Liver (tissue), 9 donors: Measurements from ENCODE around the gene ASB5. TPM values are rescaled to one million over a fixed set of nuclear protein-coding genes. Genes with fewer than 3 reads are reported as not detected.
"Not testable (repeated sequence)": the region's sequence is repeated elsewhere in the genome, so short reads cannot be mapped to it uniquely, and the experiment has no call there.

Source experiments
- DNase-seq: peaks from one replicate; pipeline ENCODE4 v3.0.0-alpha.2; 2017; ENCODE audit warnings: low spot score
- H3K27ac ChIP-seq, 2 donors: one replicate each; pipeline ENCODE4 v1.7.0; 2013; ENCODE audit warnings: inconsistent platforms in 2 of 2, low read length in 2 of 2, control low read depth in 1 of 2, low read depth in 1 of 2, mild to moderate bottlenecking in 1 of 2
- H3K27me3 ChIP-seq, 4 donors: one replicate each; pipeline versions ENCODE4 v1.6.1 to v1.7.0; 2013; ENCODE audit warnings: low read length in 3 of 4, inconsistent platforms in 1 of 4, mild to moderate bottlenecking in 1 of 4, moderate library complexity in 1 of 4; ENCODE audit not compliant: control insufficient read depth in 4 of 4, insufficient read depth in 4 of 4
- H3K36me3 ChIP-seq, 4 donors: one replicate each; pipeline versions ENCODE4 v1.6.1 to v1.7.0; 2013; ENCODE audit warnings: low read length in 3 of 4, mild to moderate bottlenecking in 3 of 4, low read depth in 1 of 4, moderate library complexity in 1 of 4; ENCODE audit not compliant: control insufficient read depth in 4 of 4, insufficient read depth in 3 of 4
- H3K4me1 ChIP-seq, 4 donors: one replicate each; pipeline versions ENCODE4 v1.6.1 to v1.7.0; 2013; ENCODE audit warnings: low read length in 3 of 4, mild to moderate bottlenecking in 3 of 4, moderate library complexity in 1 of 4; ENCODE audit not compliant: control insufficient read depth in 4 of 4, insufficient read depth in 4 of 4
- H3K4me3 ChIP-seq, 3 donors: one replicate each; pipeline versions ENCODE4 v1.6.1 to v1.7.0; 2013; ENCODE audit warnings: low read length in 3 of 3, control low read depth in 1 of 3, low read depth in 1 of 3, mild to moderate bottlenecking in 1 of 3
- H3K9ac ChIP-seq, 2 donors: one replicate each; pipeline ENCODE4 v1.7.0; 2013; ENCODE audit warnings: low read length in 2 of 2, mild to moderate bottlenecking in 2 of 2, moderate library complexity in 2 of 2, control low read depth in 1 of 2, low read depth in 1 of 2
- H3K9me3 ChIP-seq, 4 donors: one replicate each; pipeline versions ENCODE4 v1.6.1 to v1.7.0; 2013; ENCODE audit warnings: low read length in 3 of 4; ENCODE audit not compliant: control insufficient read depth in 4 of 4
- ATF3 ChIP-seq: IDR thresholded peaks from 2 replicates; pipeline ENCODE4 v1.6.1; 2016; ENCODE audit warnings: antibody characterized with exemption
- CTCF ChIP-seq: fragments of 150-350 bp; IDR thresholded peaks from 2 replicates; pipeline ENCODE4 v1.5.1; 2017; ENCODE audit warnings: improper control_type of control experiment, low read depth, low read length; ENCODE audit not compliant: missing input control
- FOXA1 ChIP-seq: IDR thresholded peaks from 2 replicates; pipeline ENCODE4 v1.6.1; 2016; ENCODE audit warnings: antibody characterized with exemption
- FOXA2 ChIP-seq: IDR thresholded peaks from 2 replicates; pipeline ENCODE4 v1.6.1; 2016; ENCODE audit warnings: antibody characterized with exemption
- GABPA ChIP-seq, 2 donors: IDR thresholded peaks in 1 of 2; conservative IDR thresholded peaks in 1 of 2; 2 replicates each; pipeline ENCODE4 v1.6.1; 2016; ENCODE audit warnings: antibody characterized with exemption in 2 of 2, mild to moderate bottlenecking in 1 of 2, moderate library complexity in 1 of 2
- HNF4A ChIP-seq, 2 donors: conservative IDR thresholded peaks; 2 replicates each; pipeline ENCODE4 v1.6.1; 2016; ENCODE audit warnings: antibody characterized with exemption in 2 of 2, mild to moderate bottlenecking in 2 of 2
- HNF4G ChIP-seq: IDR thresholded peaks from 2 replicates; pipeline ENCODE4 v1.6.1; 2016; ENCODE audit warnings: antibody characterized with exemption
- MAX ChIP-seq: IDR thresholded peaks from 2 replicates; pipeline ENCODE4 v1.6.1; 2016; ENCODE audit warnings: antibody characterized with exemption
- NR2F2 ChIP-seq: IDR thresholded peaks from 2 replicates; pipeline ENCODE4 v1.6.1; 2016; ENCODE audit warnings: antibody characterized with exemption
- RAD21 ChIP-seq, 2 donors: IDR thresholded peaks; 2 replicates each; pipeline ENCODE4 v1.6.1; 2016; ENCODE audit warnings: antibody characterized with exemption in 2 of 2, mild to moderate bottlenecking in 2 of 2
- REST ChIP-seq: IDR thresholded peaks from 2 replicates; pipeline ENCODE4 v1.6.1; 2016; ENCODE audit warnings: antibody characterized with exemption, mild to moderate bottlenecking
- RXRA ChIP-seq, 2 donors: IDR thresholded peaks; 2 replicates each; pipeline ENCODE4 v1.6.1; 2017 to 2018; ENCODE audit warnings: antibody characterized with exemption in 2 of 2, mild to moderate bottlenecking in 1 of 2
- SP1 ChIP-seq: IDR thresholded peaks from 2 replicates; pipeline ENCODE4 v1.6.1; 2018; ENCODE audit warnings: antibody characterized with exemption, mild to moderate bottlenecking
- ZBTB33 ChIP-seq: IDR thresholded peaks from 2 replicates; pipeline ENCODE4 v1.6.1; 2016; ENCODE audit warnings: antibody characterized with exemption
- WGBS: extraction: QIAGEN DNeasy Blood & Tissue Kit; methylation state at CpG from one replicate; pipeline ENCODE4 v1.1.7; 2013; 5-methylcytosine and 5-hydroxymethylcytosine counted together
- polyA plus RNA-seq, 2 donors: library from polyadenylated mRNA; stranded (reverse) in 1 of 2; unstranded in 1 of 2; fragments of 200-250 nt in 1 of 2; fragments of >200 nt in 1 of 2; fragmentation: Nextera tagmentation in 1 of 2; extraction: Ambion mirVana in 1 of 2; gene quantifications; one replicate each; pipeline versions ENCODE4 v1.2.1 to v1.2.3, GENCODE V29; 2013 to 2015
- total RNA-seq, 2 donors: library from RNA; depleted of rRNA; stranded (reverse); fragments of >200 nt; gene quantifications; one replicate each; pipeline ENCODE4 v1.2.3, GENCODE V29; 2014
- donor health status: healthy.
- donor health status: healthy.
- donor health status: healthy.
- donor health status: healthy.
- donor health status: healthy.

ASB5 gene
- total and polyA plus RNA-seq, 4 donors = 0.05 TPM; not detected in 3

- TF ChIP-seq CTCF = no peak
- no peak for TF ChIP-seq GABPA (IDR thresholded peaks at IDR 0.05 in 1 of 2, conservative IDR thresholded peaks at IDR 0.05 in 1 of 2)
- no peak for TF ChIP-seq ZBTB33
- no peak for TF ChIP-seq RAD21 (IDR thresholded peaks at IDR 0.05)
- no peak for TF ChIP-seq NR2F2
These were observed 29.6 kb upstream of the ASB5 start (continued) for GRCh38 chr4:176298664-176299063.

GRCh38 chr4:176295907-176296306 lies 26.9 kb upstream of the ASB5 start:
- not testable (repeated sequence) for DNase-seq, H3K4me3 ChIP-seq, H3K9me3 ChIP-seq, H3K27me3 ChIP-seq, H3K36me3 ChIP-seq, H3K9ac ChIP-seq, H3K4me1 ChIP-seq, H3K27ac ChIP-seq
- WGBS = 58% methylated on average over 5 of the region's 5 CpGs

GRCh38 chr4:176293660-176294059 lies 24.6 kb upstream of the ASB5 start:
- Histone ChIP-seq H3K36me3 (no peaks in the 10 kb centered on the region), H3K9me3 (no peaks in the 10 kb centered on the region), H3K4me1 (no peaks in the 10 kb centered on the region), H3K4me3 (no peak overlapping the region), H3K27me3 (no peaks in the 10 kb centered on the region), H3K27ac (no peak overlapping the region), H3K9ac (no peak overlapping the region)
- no peak for TF ChIP-seq MAX
- no peak for TF ChIP-seq ZBTB33
- no peak for TF ChIP-seq RXRA (IDR thresholded peaks at IDR 0.05)
- TF ChIP-seq FOXA1 = no peak
- no peak for TF ChIP-seq REST
- TF ChIP-seq HNF4G = no peak
- no peak for TF ChIP-seq SP1
- TF ChIP-seq HNF4A (conservative IDR thresholded peaks at IDR 0.05) = no peak
- no peak for TF ChIP-seq NR2F2
- TF ChIP-seq ATF3 = no peak
- TF ChIP-seq FOXA2 = no peak
- WGBS = 94% methylated on average over 1 of the region's 1 CpG
- DNase-seq = no peak
